Gastrocnemius medialis (tissue), 4 donors: ENCODE measurements around the gene DAPK1.

ENCODE experiments used
- POLR2A ChIP-seq, 2 donors: fragments of 450-650 bp; IDR thresholded peaks; one replicate each; pipeline ENCODE4 v1.6.1; 2017; ENCODE audit warnings: antibody characterized with exemption in 2 of 2, mild to moderate bottlenecking in 2 of 2, moderate library complexity in 2 of 2
- TF ChIP-seq, protein P1 (sequence below), 5 experiments: fragments of 450-650 bp in 3 of 5; fragments of 200-600 bp in 2 of 5; sonication (generic) in 2 of 5; IDR thresholded peaks in 4 of 5; conservative IDR thresholded peaks in 1 of 5; 1 replicate in 4 of 5; 2 replicates in 1 of 5; pipeline ENCODE4 v1.5.1; 2016 to 2019; ENCODE audit warnings: antibody characterized with exemption in 5 of 5, mild to moderate bottlenecking in 3 of 5, moderate library complexity in 3 of 5

DNA sequence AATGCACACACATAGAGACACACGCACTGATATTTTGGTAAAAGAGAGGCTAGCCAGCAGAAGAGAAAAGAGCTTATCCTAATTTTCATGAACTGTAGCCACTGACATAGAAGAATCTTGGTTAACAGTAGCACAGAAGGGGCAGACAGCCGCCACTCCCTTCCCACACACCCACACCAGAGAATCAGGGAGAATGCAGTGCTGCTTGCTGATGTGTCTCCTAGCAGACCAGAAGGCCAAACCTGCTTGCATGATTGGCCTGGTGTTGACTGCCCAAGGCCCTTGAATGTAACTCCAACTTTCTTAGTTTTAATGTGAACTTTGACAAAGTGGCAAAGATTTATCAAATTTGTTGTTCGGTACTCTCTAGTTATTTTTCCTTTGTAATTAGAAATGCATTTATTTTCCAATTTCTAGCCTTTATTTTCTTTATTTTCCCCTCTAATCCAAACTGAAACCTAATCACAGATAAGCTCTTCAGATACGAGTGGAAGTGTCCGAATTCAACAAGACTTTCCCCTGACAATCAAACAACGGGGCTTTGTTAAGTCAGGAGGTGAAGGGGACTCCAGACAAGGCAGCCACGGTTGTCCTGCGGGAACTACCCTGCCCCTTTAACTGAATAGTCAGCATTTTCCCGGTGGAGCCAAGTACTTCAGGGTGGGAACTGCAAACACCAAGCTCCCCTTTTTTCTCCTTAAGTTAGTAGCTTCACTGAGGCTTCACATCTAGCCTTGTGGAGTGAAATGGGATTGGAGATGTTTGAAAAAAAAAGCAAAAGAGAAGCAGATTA, 146.3 kb downstream of the DAPK1 start:
- TF ChIP-seq, protein P1, sequence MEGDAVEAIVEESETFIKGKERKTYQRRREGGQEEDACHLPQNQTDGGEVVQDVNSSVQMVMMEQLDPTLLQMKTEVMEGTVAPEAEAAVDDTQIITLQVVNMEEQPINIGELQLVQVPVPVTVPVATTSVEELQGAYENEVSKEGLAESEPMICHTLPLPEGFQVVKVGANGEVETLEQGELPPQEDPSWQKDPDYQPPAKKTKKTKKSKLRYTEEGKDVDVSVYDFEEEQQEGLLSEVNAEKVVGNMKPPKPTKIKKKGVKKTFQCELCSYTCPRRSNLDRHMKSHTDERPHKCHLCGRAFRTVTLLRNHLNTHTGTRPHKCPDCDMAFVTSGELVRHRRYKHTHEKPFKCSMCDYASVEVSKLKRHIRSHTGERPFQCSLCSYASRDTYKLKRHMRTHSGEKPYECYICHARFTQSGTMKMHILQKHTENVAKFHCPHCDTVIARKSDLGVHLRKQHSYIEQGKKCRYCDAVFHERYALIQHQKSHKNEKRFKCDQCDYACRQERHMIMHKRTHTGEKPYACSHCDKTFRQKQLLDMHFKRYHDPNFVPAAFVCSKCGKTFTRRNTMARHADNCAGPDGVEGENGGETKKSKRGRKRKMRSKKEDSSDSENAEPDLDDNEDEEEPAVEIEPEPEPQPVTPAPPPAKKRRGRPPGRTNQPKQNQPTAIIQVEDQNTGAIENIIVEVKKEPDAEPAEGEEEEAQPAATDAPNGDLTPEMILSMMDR (IDR thresholded peaks at IDR 0.05 in 4 of 5, conservative IDR thresholded peaks at IDR 0.05 in 1 of 5), result no peak
- TF ChIP-seq POLR2A (IDR thresholded peaks at IDR 0.05), result no peak
